SW480 (cell line): ENCODE data around the gene TAS1R1.
"Not testable (repeated sequence)": the region's sequence is repeated elsewhere in the genome, so short reads cannot be mapped to it uniquely, and the experiment has no call there.

Experiments
- DNase-seq: peaks from one replicate; pipeline ENCODE4 v3.0.0-alpha.2; 2016; ENCODE audit warnings: low spot score

Gene TAS1R1

GRCh38 chr1:6521536-6521935, 33.6 kb upstream of the TAS1R1 start:
- DNase-seq: no peak

- DNase-seq: peak; percentile 66
These were observed 31.5 kb upstream of the TAS1R1 start for GRCh38 chr1:6523566-6523965.

GRCh38 chr1:6526316-6526715, 28.8 kb upstream of the TAS1R1 start:
- DNase-seq: no peak

GRCh38 chr1:6528492-6528891, 26.6 kb upstream of the TAS1R1 start:
- no peak for DNase-seq

GRCh38 chr1:6530504-6531160, 24.5 kb upstream of the TAS1R1 start:
- DNase-seq: no peak

GRCh38 chr1:6531996-6532395, 23.1 kb upstream of the TAS1R1 start:
- DNase-seq: no peak

GRCh38 chr1:6534248-6534822, 20.8 kb upstream of the TAS1R1 start:
- DNase-seq: no peak

GRCh38 chr1:6535214-6535613, 19.9 kb upstream of the TAS1R1 start:
- no peak for DNase-seq

- no peak for DNase-seq
These were observed 18.8 kb upstream of the TAS1R1 start for GRCh38 chr1:6536291-6536690.

GRCh38 chr1:6538956-6539355, 16.2 kb upstream of the TAS1R1 start:
- no peak for DNase-seq

- no peak for DNase-seq
These were observed 10.3 kb upstream of the TAS1R1 start for GRCh38 chr1:6544831-6545230.

GRCh38 chr1:6545276-6546112, 9.6 kb upstream of the TAS1R1 start:
- no peak for DNase-seq

- no peak for DNase-seq
These were observed 8.8 kb upstream of the TAS1R1 start for GRCh38 chr1:6546326-6546725.

GRCh38 chr1:6547301-6547700, 7.8 kb upstream of the TAS1R1 start:
- no peak for DNase-seq

GRCh38 chr1:6554031-6554906, 838 bp upstream of the TAS1R1 start, which contains the start of gene NOL9:
Gene NOL9 (minus strand): TSS chr1:6554513. CDS start chr1:6554502, 11 bp downstream.
- peak; percentile 85 for DNase-seq

- no peak for DNase-seq
These were observed 2.5 kb downstream of the TAS1R1 start for GRCh38 chr1:6557597-6557996.

GRCh38 chr1:6559161-6559560, 4.1 kb downstream of the TAS1R1 start:
- not testable (repeated sequence) for DNase-seq

GRCh38 chr1:6560267-6560666, 5.2 kb downstream of the TAS1R1 start:
- no peak for DNase-seq

- DNase-seq: no peak
These were observed 13.9 kb downstream of the TAS1R1 start for GRCh38 chr1:6569033-6569432.

GRCh38 chr1:6570100-6570499, 15.0 kb downstream of the TAS1R1 start:
- no peak for DNase-seq

GRCh38 chr1:6570987-6571386, 15.9 kb downstream of the TAS1R1 start:
- DNase-seq: no peak
